PC-3 (cell line): ENCODE results near the gene PIGL.

Experiments used
- EZH2 ChIP-seq: fragments of 300-600 bp; sonication (generic); IDR thresholded peaks from one replicate; pipeline ENCODE4 v1.6.1; 2017; ENCODE audit warnings: antibody characterized with exemption, mild to moderate bottlenecking, low read length; ENCODE audit not compliant: unreplicated experiment
- EZH2phosphoT487 ChIP-seq: fragments of 300-600 bp; sonication (generic); IDR thresholded peaks from 2 replicates; pipeline ENCODE4 v1.6.1; 2018; ENCODE audit warnings: mild to moderate bottlenecking, antibody characterized with exemption, low read length, borderline replicate concordance
- TF ChIP-seq, protein P1 (sequence below): fragments of 300-600 bp; sonication (generic); conservative IDR thresholded peaks from 2 replicates; pipeline ENCODE4 v1.5.1; 2017; ENCODE audit warnings: antibody characterized with exemption, low read depth, mild to moderate bottlenecking, low read length

DNA sequence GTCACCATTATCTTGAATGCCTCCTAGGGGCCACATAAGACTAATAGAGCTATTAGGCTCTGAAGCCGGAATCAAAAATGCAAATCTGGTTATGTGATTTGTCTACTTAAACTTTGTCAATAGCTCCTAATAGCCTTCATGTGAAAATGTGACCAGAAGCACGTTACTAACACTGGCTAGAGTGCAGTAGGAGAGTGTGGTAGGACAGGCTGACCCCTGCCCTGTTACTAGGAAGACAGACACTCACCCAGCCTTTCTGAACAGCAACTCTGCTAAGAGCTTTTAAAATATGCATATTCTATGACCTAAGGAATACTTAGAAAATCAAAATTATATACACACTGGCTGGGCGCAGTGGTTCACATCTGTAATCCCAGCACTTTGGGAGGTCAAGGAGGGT lies 110.0 kb downstream of the PIGL start:
- TF ChIP-seq, protein P1, sequence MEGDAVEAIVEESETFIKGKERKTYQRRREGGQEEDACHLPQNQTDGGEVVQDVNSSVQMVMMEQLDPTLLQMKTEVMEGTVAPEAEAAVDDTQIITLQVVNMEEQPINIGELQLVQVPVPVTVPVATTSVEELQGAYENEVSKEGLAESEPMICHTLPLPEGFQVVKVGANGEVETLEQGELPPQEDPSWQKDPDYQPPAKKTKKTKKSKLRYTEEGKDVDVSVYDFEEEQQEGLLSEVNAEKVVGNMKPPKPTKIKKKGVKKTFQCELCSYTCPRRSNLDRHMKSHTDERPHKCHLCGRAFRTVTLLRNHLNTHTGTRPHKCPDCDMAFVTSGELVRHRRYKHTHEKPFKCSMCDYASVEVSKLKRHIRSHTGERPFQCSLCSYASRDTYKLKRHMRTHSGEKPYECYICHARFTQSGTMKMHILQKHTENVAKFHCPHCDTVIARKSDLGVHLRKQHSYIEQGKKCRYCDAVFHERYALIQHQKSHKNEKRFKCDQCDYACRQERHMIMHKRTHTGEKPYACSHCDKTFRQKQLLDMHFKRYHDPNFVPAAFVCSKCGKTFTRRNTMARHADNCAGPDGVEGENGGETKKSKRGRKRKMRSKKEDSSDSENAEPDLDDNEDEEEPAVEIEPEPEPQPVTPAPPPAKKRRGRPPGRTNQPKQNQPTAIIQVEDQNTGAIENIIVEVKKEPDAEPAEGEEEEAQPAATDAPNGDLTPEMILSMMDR = no peak
- TF ChIP-seq EZH2 (no peak), EZH2phosphoT487 (no peak)
